Progenitor cell of endocrine pancreas (in vitro differentiated cells): Measurements from ENCODE around the gene ZNF28. TPM values are rescaled to one million over a fixed set of nuclear protein-coding genes. Genes with fewer than 3 reads are reported as not detected.
A peak's percentile ranks its signal among the peaks of the same experiment; 100 is the strongest.

ENCODE experiments used
- DNase-seq: peaks from one replicate; pipeline ENCODE4 v3.0.0; 2021; ENCODE audit warnings: low spot score; ENCODE audit not compliant: unreplicated experiment
- H3K27ac Mint-ChIP-seq: 2 replicates; pipeline ENCODE4 v1.8.0; 2021; ENCODE audit warnings: mild to moderate bottlenecking, moderate library complexity, mixed read lengths
- H3K27me3 Mint-ChIP-seq: 2 replicates; pipeline ENCODE4 v1.8.0; 2021; ENCODE audit warnings: mixed read lengths
- H3K36me3 Mint-ChIP-seq: 2 replicates; pipeline ENCODE4 v1.8.0; 2022; ENCODE audit warnings: mixed read lengths; ENCODE audit not compliant: insufficient read depth
- H3K4me1 Mint-ChIP-seq: 2 replicates; pipeline ENCODE4 v1.8.0; 2021; ENCODE audit warnings: low read depth, mixed read lengths
- H3K4me3 Mint-ChIP-seq: 2 replicates; pipeline ENCODE4 v1.8.0; 2021; ENCODE audit warnings: low read depth, mild to moderate bottlenecking, moderate library complexity, mixed read lengths
- H3K9me3 Mint-ChIP-seq: 2 replicates; pipeline ENCODE4 v1.8.0; 2021; ENCODE audit warnings: low read depth, mixed read lengths
- total RNA-seq: library from RNA; stranded (reverse); gene quantifications from 2 replicates; pipeline ENCODE4 v1.2.1, GENCODE V29; 2021
- TF ChIP-seq, protein P1 (sequence below): fragments of 200-600 bp; sonication (generic); IDR thresholded peaks from one replicate; pipeline ENCODE4 v1.5.0; 2021; ENCODE audit warnings: antibody characterized with exemption, mild to moderate bottlenecking; ENCODE audit not compliant: unreplicated experiment

The ZNF28 gene
- total RNA-seq, 1 donor from 2014 or later, result 29.4 TPM

DNA sequence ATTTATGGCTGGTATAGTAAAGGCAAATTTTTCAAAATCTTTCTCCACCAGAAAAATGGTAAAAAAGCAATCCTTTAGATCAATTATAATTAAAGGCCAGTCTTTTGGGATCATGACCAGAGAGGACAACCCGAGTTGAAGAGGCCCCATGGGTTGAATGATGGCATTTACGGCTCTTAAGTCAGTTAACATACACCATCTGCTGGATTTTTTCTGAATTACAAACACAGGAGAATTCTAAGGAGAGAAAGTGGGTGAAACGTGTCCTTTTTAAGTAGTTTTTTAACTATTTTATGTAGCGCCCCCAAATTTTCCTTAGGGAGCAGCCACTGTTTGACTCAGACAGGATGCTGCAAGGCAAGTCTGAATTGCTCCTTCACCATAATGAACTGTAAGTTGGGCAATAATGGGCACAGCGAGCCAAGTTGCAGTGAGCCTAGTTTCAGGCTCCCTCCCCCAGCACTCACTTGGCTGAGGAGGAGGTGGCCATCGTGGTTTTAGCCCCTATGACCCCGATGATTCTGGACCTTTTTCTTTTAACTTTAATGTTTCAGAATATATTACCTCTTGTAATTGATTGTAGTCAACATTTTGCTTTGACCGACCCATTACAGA lies 73.0 kb downstream of the ZNF28 start:
- no peak overlapping the region for H3K4me3 Mint-ChIP-seq
- no peak overlapping the region for H3K27ac Mint-ChIP-seq
- H3K4me1 Mint-ChIP-seq, result peaks cover 40% of the 10 kb centered on the region

More for the DNA sequence above, 73.0 kb downstream of the ZNF28 start:
- no peaks in the 10 kb centered on the region for H3K36me3 Mint-ChIP-seq
- TF ChIP-seq, protein P1, sequence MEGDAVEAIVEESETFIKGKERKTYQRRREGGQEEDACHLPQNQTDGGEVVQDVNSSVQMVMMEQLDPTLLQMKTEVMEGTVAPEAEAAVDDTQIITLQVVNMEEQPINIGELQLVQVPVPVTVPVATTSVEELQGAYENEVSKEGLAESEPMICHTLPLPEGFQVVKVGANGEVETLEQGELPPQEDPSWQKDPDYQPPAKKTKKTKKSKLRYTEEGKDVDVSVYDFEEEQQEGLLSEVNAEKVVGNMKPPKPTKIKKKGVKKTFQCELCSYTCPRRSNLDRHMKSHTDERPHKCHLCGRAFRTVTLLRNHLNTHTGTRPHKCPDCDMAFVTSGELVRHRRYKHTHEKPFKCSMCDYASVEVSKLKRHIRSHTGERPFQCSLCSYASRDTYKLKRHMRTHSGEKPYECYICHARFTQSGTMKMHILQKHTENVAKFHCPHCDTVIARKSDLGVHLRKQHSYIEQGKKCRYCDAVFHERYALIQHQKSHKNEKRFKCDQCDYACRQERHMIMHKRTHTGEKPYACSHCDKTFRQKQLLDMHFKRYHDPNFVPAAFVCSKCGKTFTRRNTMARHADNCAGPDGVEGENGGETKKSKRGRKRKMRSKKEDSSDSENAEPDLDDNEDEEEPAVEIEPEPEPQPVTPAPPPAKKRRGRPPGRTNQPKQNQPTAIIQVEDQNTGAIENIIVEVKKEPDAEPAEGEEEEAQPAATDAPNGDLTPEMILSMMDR, result peak; percentile 56
- DNase-seq, result no peak
- H3K9me3 Mint-ChIP-seq, result no peaks in the 10 kb centered on the region
- H3K27me3 Mint-ChIP-seq, result no peaks in the 10 kb centered on the region

Other genes with a start within 250 kb of the ZNF28 start
- 72.1 and 79.7 TPM in 2 replicates for gene ZNF83, start 183.3 kb downstream of the ZNF28 start, total RNA-seq
- gene ZNF611, start 86.6 kb downstream of the ZNF28 start, total RNA-seq, result 42.9 and 47.3 TPM in 2 replicates
- gene ZNF600, start 34.8 kb downstream of the ZNF28 start, total RNA-seq, result 22.5 and 23.1 TPM in 2 replicates
- 35.6 and 38.8 TPM in 2 replicates for gene ZNF468, start 36.0 kb upstream of the ZNF28 start, total RNA-seq
- gene ZNF320, start 76.0 kb upstream of the ZNF28 start, total RNA-seq, result 43.9 and 50.0 TPM in 2 replicates
- gene ZNF888, start 101.8 kb upstream of the ZNF28 start, total RNA-seq, result 16.0 and 16.8 TPM in 2 replicates
- gene ZNF816, start 141.2 kb upstream of the ZNF28 start, total RNA-seq, result 23.8 and 25.3 TPM in 2 replicates
- not detected in 2 replicates for gene ERVV-1, start 192.3 kb upstream of the ZNF28 start, total RNA-seq
- not detected in 2 replicates for gene ERVV-2, start 223.1 kb upstream of the ZNF28 start, total RNA-seq